Caco-2 (cell line): ENCODE measurements around the gene ZNF343. TPM values are rescaled to one million over a fixed set of nuclear protein-coding genes. Genes with fewer than 3 reads are reported as not detected.

ENCODE experiments used
- BruUV-seq: library from RNA; stranded (reverse); fragments of 400-500 nt; replicated peaks from 2 replicates; lab custom pipeline; 2021; lab: Mats Ljungman, UMichigan
- CTCF ChIA-PET: fragments of 300-600 bp; sonication (Branson Sonifier 250); formaldehyde crosslinking; loops from one replicate; lab custom pipeline; 2022; ENCODE audit warnings: antibody characterized with exemption; lab: Charles Lee
- POLR2A ChIA-PET: fragments of 300-600 bp; sonication (Branson Sonifier 250); formaldehyde crosslinking; loops from one replicate; lab custom pipeline; 2022; ENCODE audit warnings: antibody characterized with exemption; lab: Charles Lee
- DNase-seq, 2 experiments: peaks; one replicate each; pipeline versions ENCODE4 v3.0.0 to v3.0.0-alpha.2; 2020 to 2022
- H3K27me3 ChIP-seq: replicated peaks from 2 replicates; pipeline ENCODE4 v1.6.0; 2011; ENCODE audit warnings: low read length; ENCODE audit not compliant: control insufficient read depth, insufficient read depth
- H3K36me3 ChIP-seq: 2 replicates; pipeline ENCODE4 v1.5.1; 2011; ENCODE audit warnings: low read length; ENCODE audit not compliant: control insufficient read depth, insufficient read depth
- H3K4me1 ChIP-seq: fragments of 250-450 bp; sonication (Bioruptor Pico); 2 replicates; pipeline ENCODE4 v1.5.1; 2020; ENCODE audit warnings: mild to moderate bottlenecking
- H3K4me3 ChIP-seq: 2 replicates; pipeline ENCODE4 v1.5.1; 2011; ENCODE audit warnings: low read depth, mild to moderate bottlenecking, control low read depth, low read length
- H3K9me3 ChIP-seq: fragments of 250-450 bp; sonication (Bioruptor Pico); 2 replicates; pipeline ENCODE4 v1.5.1; 2020; ENCODE audit warnings: mild to moderate bottlenecking, moderate library complexity
- H3K27ac Mint-ChIP-seq: one replicate; pipeline ENCODE4 v1.8.0; 2022; ENCODE audit warnings: mixed read lengths; ENCODE audit not compliant: unreplicated experiment
- H3K27me3 Mint-ChIP-seq: one replicate; pipeline ENCODE4 v1.8.0; 2022; ENCODE audit warnings: mixed read lengths; ENCODE audit not compliant: insufficient read depth, unreplicated experiment
- H3K36me3 Mint-ChIP-seq: one replicate; pipeline ENCODE4 v1.8.0; 2022; ENCODE audit warnings: mild to moderate bottlenecking, mixed read lengths; ENCODE audit not compliant: insufficient read depth, unreplicated experiment
- H3K4me1 Mint-ChIP-seq: one replicate; pipeline ENCODE4 v1.8.0; 2022; ENCODE audit warnings: low read depth, mixed read lengths; ENCODE audit not compliant: unreplicated experiment
- H3K4me3 Mint-ChIP-seq: one replicate; pipeline ENCODE4 v1.8.0; 2022; ENCODE audit warnings: mild to moderate bottlenecking, moderate library complexity, mixed read lengths; ENCODE audit not compliant: unreplicated experiment
- H3K9me3 Mint-ChIP-seq: one replicate; pipeline ENCODE4 v1.8.0; 2022; ENCODE audit warnings: mixed read lengths; ENCODE audit not compliant: unreplicated experiment
- CTCF ChIP-seq, 2 experiments: fragments of 200-600 bp in 1 of 2; IDR thresholded peaks; 1 replicate in 1 of 2; 2 replicates in 1 of 2; pipeline versions ENCODE4 v1.5.1 to v1.8.0; 2011 to 2022; ENCODE audit warnings: antibody characterized with exemption in 1 of 2, control low read depth in 1 of 2, inconsistent platforms in 1 of 2, low read depth in 1 of 2, low read length in 1 of 2, mild to moderate bottlenecking in 1 of 2, moderate library complexity in 1 of 2; ENCODE audit not compliant: insufficient read depth in 1 of 2, severe bottlenecking in 1 of 2, unreplicated experiment in 1 of 2
- intact Hi-C: fragments of 100-400 bp; cut with micrococcal nuclease; formaldehyde crosslinking; loops from one replicate; pipeline ENCODE4 v1.10.0; 2022; ENCODE audit not compliant: unreplicated experiment
- total RNA-seq: library from RNA; stranded (reverse); gene quantifications from 2 replicates; pipeline ENCODE4 v1.2.3, GENCODE V29; 2022

The ZNF343 gene
- total RNA-seq, 1 experiment from 2014 or later: 11.0 TPM

- Histone ChIP-seq H3K27me3 (no peaks in the 10 kb centered on the region), H3K36me3 (no peaks in the 10 kb centered on the region), H3K9me3 (no peaks in the 10 kb centered on the region), H3K4me3 (no peak overlapping the region), H3K4me1 (no peaks in the 10 kb centered on the region)
- no peak overlapping the region for H3K4me3 Mint-ChIP-seq
- peaks cover 15% of the 10 kb centered on the region for H3K27me3 Mint-ChIP-seq
- no peaks in the 10 kb centered on the region for H3K4me1 Mint-ChIP-seq
- ChIA-PET CTCF (interaction anchor here (0.6 kb wide), 1 partner anchor 196 kb away, joined by 3 read pairs; no protein-coding TSS in a partner anchor), POLR2A (no interaction called here)
- H3K9me3 Mint-ChIP-seq: peaks cover 10% of the 10 kb centered on the region
- no peak overlapping the region for H3K27ac Mint-ChIP-seq
- no TSS peak for BruUV-seq
- intact Hi-C loops: no loop called here
- no peak for TF ChIP-seq CTCF (IDR thresholded peaks at IDR 0.05; ENCODE audit: insufficient read depth in 1 of 2, low read depth in 1 of 2, low read length in 1 of 2, severe bottlenecking in 1 of 2, unreplicated experiment in 1 of 2)
- no peak for DNase-seq
- H3K36me3 Mint-ChIP-seq: no peaks in the 10 kb centered on the region
Observed at GRCh38 chr20:2544211-2544610, 35.5 kb upstream of the ZNF343 start.

- no peak for DNase-seq
- no peaks in the 10 kb centered on the region for H3K36me3 ChIP-seq
- no peak overlapping the region for H3K27ac Mint-ChIP-seq
- intact Hi-C loops: no loop called here
- ChIA-PET POLR2A (no interaction called here), CTCF (no interaction called here)
- no peak overlapping the region for H3K4me3 Mint-ChIP-seq
- H3K4me1 Mint-ChIP-seq: no peaks in the 10 kb centered on the region
- no peak overlapping the region for H3K4me3 ChIP-seq
- no TSS peak for BruUV-seq
- TF ChIP-seq CTCF (IDR thresholded peaks at IDR 0.05; ENCODE audit: insufficient read depth in 1 of 2, low read depth in 1 of 2, low read length in 1 of 2, severe bottlenecking in 1 of 2, unreplicated experiment in 1 of 2): no peak
- no peaks in the 10 kb centered on the region for H3K9me3 ChIP-seq
- no peaks in the 10 kb centered on the region; the same call in 1 of the 2 replicates for H3K27me3 ChIP-seq
- H3K36me3 Mint-ChIP-seq: no peaks in the 10 kb centered on the region
- peaks cover 10% of the 10 kb centered on the region for H3K9me3 Mint-ChIP-seq
- no peaks in the 10 kb centered on the region for H3K4me1 ChIP-seq
- H3K27me3 Mint-ChIP-seq: peaks cover 25% of the 10 kb centered on the region
Observed at GRCh38 chr20:2542361-2542760, 33.6 kb upstream of the ZNF343 start.

GRCh38 chr20:2541940-2542339 lies 33.2 kb upstream of the ZNF343 start:
- DNase-seq: no peak
- peaks cover 25% of the 10 kb centered on the region for H3K27me3 Mint-ChIP-seq
- intact Hi-C loops: no loop called here
- TF ChIP-seq CTCF (IDR thresholded peaks at IDR 0.05; ENCODE audit: insufficient read depth in 1 of 2, low read depth in 1 of 2, low read length in 1 of 2, severe bottlenecking in 1 of 2, unreplicated experiment in 1 of 2): no peak
- H3K4me1 Mint-ChIP-seq: no peaks in the 10 kb centered on the region
- no TSS peak for BruUV-seq
- no peaks in the 10 kb centered on the region for H3K36me3 ChIP-seq
- H3K4me1 ChIP-seq: no peaks in the 10 kb centered on the region
- H3K27ac Mint-ChIP-seq: no peak overlapping the region
- POLR2A ChIA-PET: no interaction called here
- no peak overlapping the region for H3K4me3 Mint-ChIP-seq
- H3K4me3 ChIP-seq: no peak overlapping the region
- H3K27me3 ChIP-seq: no peaks in the 10 kb centered on the region; the same call in 1 of the 2 replicates
- H3K36me3 Mint-ChIP-seq: no peaks in the 10 kb centered on the region
- CTCF ChIA-PET: no interaction called here
- H3K9me3 Mint-ChIP-seq: peaks cover 10% of the 10 kb centered on the region
- H3K9me3 ChIP-seq: no peaks in the 10 kb centered on the region
